ENCODE measurements around the gene CHL1. TPM values are rescaled to one million over a fixed set of nuclear protein-coding genes. Genes with fewer than 3 reads are reported as not detected.

Gene CHL1
- total RNA-seq, 1 donor from 2014 or later = 35.5 TPM

DNA sequence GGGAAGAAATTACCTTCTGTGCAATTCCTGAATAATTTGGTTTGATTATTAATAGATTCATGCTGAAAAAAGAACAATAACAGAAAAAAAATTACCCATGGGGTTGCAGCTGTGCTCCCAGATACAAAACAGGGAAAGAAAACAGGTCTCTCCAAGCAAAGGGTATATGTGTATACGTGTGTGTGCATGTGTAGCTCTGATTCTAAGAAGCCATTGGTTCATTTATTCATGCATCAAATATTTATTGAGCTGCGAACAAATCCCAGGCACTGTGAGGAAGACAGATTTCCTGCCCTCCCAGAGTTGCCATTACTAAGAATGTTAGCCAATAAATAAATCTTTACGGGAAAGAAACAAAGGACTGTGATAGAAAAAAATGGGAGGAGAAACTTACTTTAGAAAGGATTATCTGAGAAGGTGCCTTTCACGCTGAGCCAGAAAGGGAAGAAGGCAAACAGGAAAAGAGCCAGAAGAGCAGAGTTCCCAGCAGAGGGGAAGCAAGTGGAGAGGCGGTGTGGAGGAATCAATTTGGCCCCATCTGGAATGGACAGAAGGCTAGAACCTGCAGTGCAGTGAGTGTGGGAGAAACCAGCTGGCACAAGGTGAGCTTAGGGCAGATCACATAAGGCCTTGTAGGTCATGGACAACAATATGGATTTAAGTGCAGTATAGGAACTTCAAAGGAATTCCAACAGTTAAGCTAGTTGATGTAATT lies 20.7 kb downstream of the CHL1 start:
- peaks cover 4% of the 10 kb centered on the region for H3K27me3 Mint-ChIP-seq (ENCODE audit: unreplicated experiment)
- peaks cover 13% of the 10 kb centered on the region for H3K4me1 Mint-ChIP-seq (ENCODE audit: low read depth, unreplicated experiment)
- TF ChIP-seq, protein P1, sequence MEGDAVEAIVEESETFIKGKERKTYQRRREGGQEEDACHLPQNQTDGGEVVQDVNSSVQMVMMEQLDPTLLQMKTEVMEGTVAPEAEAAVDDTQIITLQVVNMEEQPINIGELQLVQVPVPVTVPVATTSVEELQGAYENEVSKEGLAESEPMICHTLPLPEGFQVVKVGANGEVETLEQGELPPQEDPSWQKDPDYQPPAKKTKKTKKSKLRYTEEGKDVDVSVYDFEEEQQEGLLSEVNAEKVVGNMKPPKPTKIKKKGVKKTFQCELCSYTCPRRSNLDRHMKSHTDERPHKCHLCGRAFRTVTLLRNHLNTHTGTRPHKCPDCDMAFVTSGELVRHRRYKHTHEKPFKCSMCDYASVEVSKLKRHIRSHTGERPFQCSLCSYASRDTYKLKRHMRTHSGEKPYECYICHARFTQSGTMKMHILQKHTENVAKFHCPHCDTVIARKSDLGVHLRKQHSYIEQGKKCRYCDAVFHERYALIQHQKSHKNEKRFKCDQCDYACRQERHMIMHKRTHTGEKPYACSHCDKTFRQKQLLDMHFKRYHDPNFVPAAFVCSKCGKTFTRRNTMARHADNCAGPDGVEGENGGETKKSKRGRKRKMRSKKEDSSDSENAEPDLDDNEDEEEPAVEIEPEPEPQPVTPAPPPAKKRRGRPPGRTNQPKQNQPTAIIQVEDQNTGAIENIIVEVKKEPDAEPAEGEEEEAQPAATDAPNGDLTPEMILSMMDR (IDR thresholded peaks at IDR 0.05; ENCODE audit: partially characterized antibody, unreplicated experiment) = no peak
- no peaks in the 10 kb centered on the region for H3K36me3 Mint-ChIP-seq (ENCODE audit: unreplicated experiment)
- H3K9me3 Mint-ChIP-seq (ENCODE audit: unreplicated experiment) = peaks cover 4% of the 10 kb centered on the region
- peak overlapping the region; percentile 22 for H3K4me3 Mint-ChIP-seq (ENCODE audit: unreplicated experiment)
- H3K27ac Mint-ChIP-seq (ENCODE audit: unreplicated experiment) = peak overlapping the region; percentile 76
- peak; percentile 34 for DNase-seq

DNA sequence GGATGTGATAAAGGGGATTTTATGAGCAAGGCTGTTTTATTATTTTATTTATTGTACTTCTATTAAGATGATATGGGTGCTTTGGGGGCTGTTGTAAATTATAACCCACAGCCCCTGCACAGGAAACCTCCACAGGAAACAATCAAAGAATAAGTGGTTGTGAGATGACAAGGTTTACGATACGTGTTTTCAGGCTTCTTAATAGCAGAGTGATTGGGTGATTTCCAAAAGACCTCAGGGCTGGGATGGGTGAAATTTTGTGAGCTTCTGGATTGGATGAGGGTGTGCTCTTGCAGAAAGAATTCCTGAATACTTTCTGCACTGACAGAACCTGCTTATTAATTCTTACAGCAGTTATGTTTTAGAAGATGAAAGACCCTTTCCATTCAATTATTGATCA lies 21.4 kb downstream of the CHL1 start:
- Mint-ChIP-seq H3K9me3 (ENCODE audit: unreplicated experiment) (peaks cover 4% of the 10 kb centered on the region), H3K4me1 (ENCODE audit: low read depth, unreplicated experiment) (peaks cover 13% of the 10 kb centered on the region), H3K27me3 (ENCODE audit: unreplicated experiment) (peaks cover 4% of the 10 kb centered on the region), H3K4me3 (ENCODE audit: unreplicated experiment) (no peak overlapping the region), H3K27ac (ENCODE audit: unreplicated experiment) (peak overlapping the region; percentile 34), H3K36me3 (ENCODE audit: unreplicated experiment) (peaks cover 5% of the 10 kb centered on the region)
- TF ChIP-seq, protein P1 (IDR thresholded peaks at IDR 0.05; ENCODE audit: partially characterized antibody, unreplicated experiment) = no peak
- DNase-seq = no peak

DNA sequence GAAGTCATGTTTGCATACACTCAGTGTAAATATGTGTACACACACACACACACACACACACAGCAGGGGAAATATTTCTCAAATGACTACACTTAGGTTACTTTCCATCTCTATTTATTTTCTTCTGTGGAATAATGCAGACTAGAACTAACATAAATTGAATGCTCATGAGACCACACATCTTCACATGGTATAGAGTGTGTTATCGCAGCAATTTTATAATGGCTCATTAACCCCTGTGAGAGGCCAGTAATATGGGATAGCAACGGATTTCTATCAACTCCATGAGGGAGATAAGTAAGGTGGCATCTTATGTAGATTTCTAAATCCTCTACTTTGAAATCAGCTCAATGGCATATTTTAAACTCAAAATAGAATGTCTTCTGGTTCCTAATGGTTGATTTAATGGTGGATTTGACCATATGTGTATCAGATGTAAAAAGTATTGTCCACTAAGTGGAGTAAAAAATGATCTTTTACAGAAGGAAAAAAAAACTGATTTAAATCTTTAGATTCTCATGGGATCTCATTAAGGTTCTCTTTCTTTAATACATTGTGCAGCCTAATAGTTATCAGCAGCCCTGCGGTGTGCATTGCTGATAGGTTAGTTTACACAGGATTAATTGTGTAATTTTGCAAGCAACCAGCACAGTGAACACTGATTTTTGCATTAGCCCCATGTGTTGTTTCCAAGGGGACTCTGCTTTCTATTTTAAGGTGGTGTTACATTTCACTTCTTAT lies 32.0 kb downstream of the CHL1 start:
- TF ChIP-seq, protein P1 (IDR thresholded peaks at IDR 0.05; ENCODE audit: partially characterized antibody, unreplicated experiment) = no peak
- peaks cover 10% of the 10 kb centered on the region for H3K4me1 Mint-ChIP-seq (ENCODE audit: low read depth, unreplicated experiment)
- H3K27me3 Mint-ChIP-seq (ENCODE audit: unreplicated experiment) = no peaks in the 10 kb centered on the region
- no peaks in the 10 kb centered on the region for H3K36me3 Mint-ChIP-seq (ENCODE audit: unreplicated experiment)
- no peak overlapping the region for H3K27ac Mint-ChIP-seq (ENCODE audit: unreplicated experiment)
- H3K9me3 Mint-ChIP-seq (ENCODE audit: unreplicated experiment) = no peaks in the 10 kb centered on the region
- no peak for DNase-seq
- no peak overlapping the region for H3K4me3 Mint-ChIP-seq (ENCODE audit: unreplicated experiment)

DNA sequence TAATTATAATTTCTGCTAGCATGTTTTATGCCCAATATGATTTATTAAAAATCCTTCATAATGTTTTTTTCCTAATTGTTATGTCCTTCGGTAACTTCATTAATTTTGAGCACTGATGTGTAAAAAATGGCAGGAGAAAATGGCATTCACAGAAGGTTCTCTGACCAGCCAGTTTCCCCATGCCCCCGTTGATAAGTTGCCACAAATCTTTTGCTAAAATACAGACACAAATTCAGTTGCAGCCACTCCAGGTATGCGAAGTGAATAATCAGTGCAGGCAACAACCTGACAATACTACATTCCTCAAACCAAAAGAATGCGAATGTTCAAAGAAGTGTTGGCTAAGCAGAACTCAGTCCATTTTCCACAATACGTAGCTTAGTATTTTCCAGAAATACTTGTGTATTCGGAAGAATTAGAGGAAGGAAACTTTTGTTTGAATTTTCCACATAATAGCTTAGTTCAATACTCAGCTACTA lies 32.7 kb downstream of the CHL1 start:
- DNase-seq = no peak
- Mint-ChIP-seq H3K4me1 (ENCODE audit: low read depth, unreplicated experiment) (peaks cover 10% of the 10 kb centered on the region), H3K27ac (ENCODE audit: unreplicated experiment) (no peak overlapping the region), H3K9me3 (ENCODE audit: unreplicated experiment) (no peaks in the 10 kb centered on the region), H3K27me3 (ENCODE audit: unreplicated experiment) (no peaks in the 10 kb centered on the region), H3K36me3 (ENCODE audit: unreplicated experiment) (no peaks in the 10 kb centered on the region), H3K4me3 (ENCODE audit: unreplicated experiment) (no peak overlapping the region)
- TF ChIP-seq, protein P1 (IDR thresholded peaks at IDR 0.05; ENCODE audit: partially characterized antibody, unreplicated experiment) = no peak

DNA sequence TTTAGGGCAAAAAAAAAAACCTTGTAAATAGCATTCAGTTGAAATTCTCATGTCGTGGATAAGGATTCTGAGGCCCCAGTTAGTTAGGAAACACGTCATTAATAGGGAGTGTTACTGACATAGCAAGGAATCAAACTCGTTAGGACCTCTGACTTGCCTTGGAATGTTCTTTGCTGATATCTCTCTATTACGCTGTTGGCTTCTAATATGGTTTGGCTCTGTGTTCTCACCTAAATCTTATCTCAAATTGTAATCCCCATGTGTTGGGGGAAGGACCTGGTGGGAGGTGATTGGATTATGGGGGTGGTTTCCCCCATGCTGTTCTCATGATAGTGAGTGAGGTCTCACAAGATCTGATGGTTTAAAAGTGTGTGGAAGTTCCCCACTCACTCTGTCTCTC lies 40.3 kb downstream of the CHL1 start:
- Mint-ChIP-seq H3K36me3 (ENCODE audit: unreplicated experiment) (no peaks in the 10 kb centered on the region), H3K27me3 (ENCODE audit: unreplicated experiment) (no peaks in the 10 kb centered on the region), H3K4me3 (ENCODE audit: unreplicated experiment) (no peak overlapping the region), H3K4me1 (ENCODE audit: low read depth, unreplicated experiment) (peaks cover 5% of the 10 kb centered on the region), H3K9me3 (ENCODE audit: unreplicated experiment) (peaks cover 3% of the 10 kb centered on the region), H3K27ac (ENCODE audit: unreplicated experiment) (no peak overlapping the region)
- TF ChIP-seq, protein P1 (IDR thresholded peaks at IDR 0.05; ENCODE audit: partially characterized antibody, unreplicated experiment) = no peak
- no peak for DNase-seq

All from glutamatergic neuron (in vitro differentiated cells).